Trophoblast cell (in vitro differentiated cells and primary cell): Measurements from ENCODE around the gene CTNNA3.
A peak's percentile ranks its signal among the peaks of the same experiment; 100 is the strongest.

Experiments
- DNase-seq, 2 donors: peaks; one replicate each; pipeline ENCODE4 v3.0.0-alpha.2; 2016
- H2AFZ ChIP-seq: 2 replicates; pipeline ENCODE4 v1.6.1; 2013; ENCODE audit warnings: low read length, moderate library complexity, mild to moderate bottlenecking; ENCODE audit not compliant: insufficient read depth, poor library complexity
- H2AK5ac ChIP-seq: 2 replicates; pipeline ENCODE4 v1.6.1; 2013; ENCODE audit warnings: mild to moderate bottlenecking, low read length
- H2BK120ac ChIP-seq: 2 replicates; pipeline ENCODE4 v1.6.1; 2013; ENCODE audit warnings: low read length, mild to moderate bottlenecking, moderate library complexity; ENCODE audit not compliant: insufficient read depth, poor library complexity
- H2BK12ac ChIP-seq: 2 replicates; pipeline ENCODE4 v1.6.1; 2013; ENCODE audit warnings: mild to moderate bottlenecking, low read length, moderate library complexity
- H2BK5ac ChIP-seq: 2 replicates; pipeline ENCODE4 v1.6.1; 2013; ENCODE audit warnings: low read length, low read depth, moderate library complexity, mild to moderate bottlenecking; ENCODE audit not compliant: poor library complexity
- H3K14ac ChIP-seq: 2 replicates; pipeline ENCODE4 v1.6.1; 2013; ENCODE audit warnings: mild to moderate bottlenecking, low read length
- H3K18ac ChIP-seq: 2 replicates; pipeline ENCODE4 v1.6.1; 2013; ENCODE audit warnings: mild to moderate bottlenecking, low read length
- H3K23ac ChIP-seq: 2 replicates; pipeline ENCODE4 v1.6.1; 2013; ENCODE audit warnings: low read length
- H3K27ac ChIP-seq: 2 replicates; pipeline ENCODE4 v1.5.1; 2013; ENCODE audit warnings: low read depth, mild to moderate bottlenecking, inconsistent platforms, low read length, moderate library complexity
- H3K27me3 ChIP-seq: 2 replicates; pipeline ENCODE4 v1.6.1; 2013; ENCODE audit warnings: inconsistent platforms, mild to moderate bottlenecking, low read length, moderate library complexity; ENCODE audit not compliant: insufficient read depth
- H3K36me3 ChIP-seq, 2 experiments: 1 replicate in 1 of 2; 2 replicates in 1 of 2; pipeline ENCODE4 v1.6.1; 2013; ENCODE audit warnings: low read length in 2 of 2, mild to moderate bottlenecking in 2 of 2, moderate library complexity in 1 of 2; ENCODE audit not compliant: insufficient read depth in 2 of 2, control insufficient read depth in 1 of 2
- H3K4ac ChIP-seq: 2 replicates; pipeline ENCODE4 v1.6.1; 2013; ENCODE audit warnings: low read depth, mild to moderate bottlenecking, low read length, moderate library complexity
- H3K4me1 ChIP-seq, 2 experiments: 1 replicate in 1 of 2; 2 replicates in 1 of 2; pipeline ENCODE4 v1.6.1; 2013; ENCODE audit warnings: low read length in 2 of 2, mild to moderate bottlenecking in 2 of 2, moderate library complexity in 1 of 2; ENCODE audit not compliant: insufficient read depth in 2 of 2, control insufficient read depth in 1 of 2
- H3K4me2 ChIP-seq: 2 replicates; pipeline ENCODE4 v1.6.1; 2013; ENCODE audit warnings: inconsistent platforms, mild to moderate bottlenecking, low read length, moderate library complexity
- H3K4me3 ChIP-seq: 2 replicates; pipeline ENCODE4 v1.5.1; 2013; ENCODE audit warnings: mild to moderate bottlenecking, low read depth, low read length, inconsistent platforms
- H3K79me1 ChIP-seq: one replicate; pipeline ENCODE4 v1.6.1; 2013; ENCODE audit warnings: low read length
- H3K79me2 ChIP-seq: 2 replicates; pipeline ENCODE4 v1.6.1; 2013; ENCODE audit warnings: low read length, mild to moderate bottlenecking; ENCODE audit not compliant: control insufficient read depth, insufficient read depth, poor library complexity
- H3K9ac ChIP-seq: 2 replicates; pipeline ENCODE4 v1.6.1; 2013; ENCODE audit warnings: mild to moderate bottlenecking, low read length
- H3K9me3 ChIP-seq: 2 replicates; pipeline ENCODE4 v1.6.1; 2013; ENCODE audit warnings: low read depth, mild to moderate bottlenecking, control low read depth, inconsistent platforms, low read length; ENCODE audit not compliant: insufficient read depth
- H4K12ac ChIP-seq: 2 replicates; pipeline ENCODE4 v1.6.1; 2013; ENCODE audit warnings: low read depth, mild to moderate bottlenecking, low read length, moderate library complexity
- H4K8ac ChIP-seq: 2 replicates; pipeline ENCODE4 v1.6.1; 2013; ENCODE audit warnings: low read depth, mild to moderate bottlenecking, low read length, moderate library complexity
- H4K91ac ChIP-seq: one replicate; pipeline ENCODE4 v1.6.1; 2013; ENCODE audit warnings: low read depth, mild to moderate bottlenecking, low read length, moderate library complexity
- WGBS: extraction: QIAGEN DNeasy Blood & Tissue Kit; methylation state at CpG from one replicate; pipeline ENCODE4 v1.1.7; 2013; ENCODE audit warnings: missing lambda C conversion rate; ENCODE audit not compliant: insufficient read length, insufficient coverage; ENCODE audit errors: extremely low coverage; 5-methylcytosine and 5-hydroxymethylcytosine counted together

CTNNA3 gene

GRCh38 chr10:66928776-66929175 lies 767.2 kb downstream of the CTNNA3 start:
- H3K27me3 ChIP-seq, result no peaks in the 10 kb centered on the region
- no peaks in the 10 kb centered on the region for H3K79me1 ChIP-seq
- H3K18ac ChIP-seq, result no peak overlapping the region
- H4K12ac ChIP-seq, result no peak overlapping the region
- DNase-seq, result no peak
- WGBS, result no CpG with 5 or more reads among the region's 3 CpGs
- H3K4me3 ChIP-seq, result no peak overlapping the region
- no peak overlapping the region for H2AFZ ChIP-seq
- H3K4me1 ChIP-seq, result no peaks in the 10 kb centered on the region
- H2AK5ac ChIP-seq, result no peak overlapping the region
- H3K79me2 ChIP-seq, result no peaks in the 10 kb centered on the region
- no peak overlapping the region for H3K9ac ChIP-seq
- H4K8ac ChIP-seq, result no peak overlapping the region
- H3K23ac ChIP-seq, result no peak overlapping the region
- no peak overlapping the region for H2BK5ac ChIP-seq
- no peak overlapping the region for H3K4ac ChIP-seq
- H3K4me2 ChIP-seq, result no peak overlapping the region
- H3K36me3 ChIP-seq, result no peaks in the 10 kb centered on the region
- H3K9me3 ChIP-seq, result no peaks in the 10 kb centered on the region
- no peak overlapping the region for H2BK12ac ChIP-seq
- H2BK120ac ChIP-seq, result no peak overlapping the region
- no peak overlapping the region for H3K14ac ChIP-seq
- no peak overlapping the region for H3K27ac ChIP-seq
- no peak overlapping the region for H4K91ac ChIP-seq

GRCh38 chr10:66927971-66928770 lies 767.8 kb downstream of the CTNNA3 start:
- Histone ChIP-seq H2BK12ac (no peak overlapping the region), H3K9me3 (no peaks in the 10 kb centered on the region), H3K27ac (no peak overlapping the region), H3K18ac (no peak overlapping the region), H3K23ac (no peak overlapping the region), H2BK120ac (no peak overlapping the region), H3K27me3 (no peaks in the 10 kb centered on the region), H3K4ac (no peak overlapping the region), H3K4me3 (no peak overlapping the region), H3K79me2 (no peaks in the 10 kb centered on the region), H4K12ac (no peak overlapping the region), H2BK5ac (no peak overlapping the region), H4K91ac (no peak overlapping the region), H2AFZ (no peak overlapping the region), H3K4me2 (peak overlapping the region; percentile 6), H3K9ac (no peak overlapping the region), H4K8ac (no peak overlapping the region), H3K4me1 (no peaks in the 10 kb centered on the region), H3K36me3 (no peaks in the 10 kb centered on the region), H3K14ac (no peak overlapping the region), H3K79me1 (no peaks in the 10 kb centered on the region), H2AK5ac (no peak overlapping the region)
- no peak for DNase-seq
- no CpG with 5 or more reads among the region's 30 CpGs for WGBS

DNA sequence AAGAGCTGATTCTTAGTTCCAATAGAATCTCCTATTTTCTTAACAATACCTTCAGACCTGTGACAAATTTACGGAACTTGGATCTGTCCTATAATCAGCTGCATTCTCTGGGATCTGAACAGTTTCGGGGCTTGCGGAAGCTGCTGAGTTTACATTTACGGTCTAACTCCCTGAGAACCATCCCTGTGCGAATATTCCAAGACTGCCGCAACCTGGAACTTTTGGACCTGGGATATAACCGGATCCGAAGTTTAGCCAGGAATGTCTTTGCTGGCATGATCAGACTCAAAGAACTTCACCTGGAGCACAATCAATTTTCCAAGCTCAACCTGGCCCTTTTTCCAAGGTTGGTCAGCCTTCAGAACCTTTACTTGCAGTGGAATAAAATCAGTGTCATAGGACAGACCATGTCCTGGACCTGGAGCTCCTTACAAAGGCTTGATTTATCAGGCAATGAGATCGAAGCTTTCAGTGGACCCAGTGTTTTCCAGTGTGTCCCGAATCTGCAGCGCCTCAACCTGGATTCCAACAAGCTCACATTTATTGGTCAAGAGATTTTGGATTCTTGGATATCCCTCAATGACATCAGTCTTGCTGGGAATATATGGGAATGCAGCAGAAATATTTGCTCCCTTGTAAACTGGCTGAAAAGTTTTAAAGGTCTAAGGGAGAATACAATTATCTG lies 768.6 kb downstream of the CTNNA3 start:
- H3K4ac ChIP-seq, result no peak overlapping the region
- H3K23ac ChIP-seq, result no peak overlapping the region
- no peak overlapping the region for H3K27ac ChIP-seq
- DNase-seq, result no peak
- H2AK5ac ChIP-seq, result no peak overlapping the region
- no peak overlapping the region for H2BK5ac ChIP-seq
- H3K14ac ChIP-seq, result no peak overlapping the region
- H2AFZ ChIP-seq, result no peak overlapping the region
- no peak overlapping the region for H3K18ac ChIP-seq
- H3K4me3 ChIP-seq, result no peak overlapping the region
- H4K12ac ChIP-seq, result no peak overlapping the region
- no peaks in the 10 kb centered on the region for H3K9me3 ChIP-seq
- no peaks in the 10 kb centered on the region for H3K79me2 ChIP-seq
- H3K9ac ChIP-seq, result no peak overlapping the region
- no peaks in the 10 kb centered on the region for H3K79me1 ChIP-seq
- no peak overlapping the region for H3K4me2 ChIP-seq
- no CpG with 5 or more reads among the region's 11 CpGs for WGBS
- no peaks in the 10 kb centered on the region for H3K27me3 ChIP-seq
- no peak overlapping the region for H2BK120ac ChIP-seq
- H3K36me3 ChIP-seq, result no peaks in the 10 kb centered on the region
- no peak overlapping the region for H4K91ac ChIP-seq
- H2BK12ac ChIP-seq, result no peak overlapping the region
- H3K4me1 ChIP-seq, result no peaks in the 10 kb centered on the region
- H4K8ac ChIP-seq, result no peak overlapping the region

- H2BK5ac ChIP-seq, result no peak overlapping the region
- H3K9ac ChIP-seq, result no peak overlapping the region
- no peak overlapping the region for H4K91ac ChIP-seq
- no peak overlapping the region for H3K14ac ChIP-seq
- no peaks in the 10 kb centered on the region for H3K4me1 ChIP-seq
- no peaks in the 10 kb centered on the region for H3K79me2 ChIP-seq
- H3K27ac ChIP-seq, result no peak overlapping the region
- H3K4ac ChIP-seq, result no peak overlapping the region
- H3K23ac ChIP-seq, result no peak overlapping the region
- no peak overlapping the region for H2AFZ ChIP-seq
- H3K79me1 ChIP-seq, result no peaks in the 10 kb centered on the region
- no peak overlapping the region for H4K12ac ChIP-seq
- no peak overlapping the region for H3K4me2 ChIP-seq
- no CpG with 5 or more reads among the region's 5 CpGs for WGBS
- H2BK120ac ChIP-seq, result no peak overlapping the region
- no peaks in the 10 kb centered on the region for H3K27me3 ChIP-seq
- H3K9me3 ChIP-seq, result no peaks in the 10 kb centered on the region
- H3K4me3 ChIP-seq, result no peak overlapping the region
- H3K18ac ChIP-seq, result no peak overlapping the region
- no peak overlapping the region for H4K8ac ChIP-seq
- DNase-seq, result no peak
- H2AK5ac ChIP-seq, result no peak overlapping the region
- no peaks in the 10 kb centered on the region for H3K36me3 ChIP-seq
- H2BK12ac ChIP-seq, result no peak overlapping the region
These were observed 769.2 kb downstream of the CTNNA3 start for GRCh38 chr10:66926841-66927240.
